GM18508 (cell line): ENCODE results near the gene SELENOF.

Source experiments
- ATAC-seq: cut with Tn5 transposase; IDR thresholded peaks from one replicate; pipeline ENCODE4 v1.9.1; 2021; ENCODE audit warnings: moderate number of reproducible peaks; ENCODE audit not compliant: insufficient read depth, unreplicated experiment

SELENOF gene

DNA sequence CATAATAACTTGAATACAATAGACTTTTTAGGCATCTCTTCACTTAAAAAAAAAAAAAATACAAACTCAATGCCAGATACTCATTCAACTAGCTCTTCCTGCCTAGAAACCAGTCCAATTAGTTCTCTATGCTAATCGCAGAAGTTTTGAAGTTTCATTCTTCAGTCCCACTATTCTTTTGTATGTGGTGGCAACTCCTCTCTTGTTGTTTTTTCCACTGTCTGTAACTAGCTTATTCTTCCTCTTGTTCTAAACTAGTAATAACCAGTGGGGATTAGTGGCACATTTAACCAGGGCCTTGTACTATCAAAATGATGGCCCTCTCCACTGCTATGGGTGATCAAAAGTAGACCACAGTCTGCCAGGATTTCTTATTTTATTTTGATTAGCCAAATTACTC, 52.5 kb downstream of the SELENOF start:
- no peak for ATAC-seq

DNA sequence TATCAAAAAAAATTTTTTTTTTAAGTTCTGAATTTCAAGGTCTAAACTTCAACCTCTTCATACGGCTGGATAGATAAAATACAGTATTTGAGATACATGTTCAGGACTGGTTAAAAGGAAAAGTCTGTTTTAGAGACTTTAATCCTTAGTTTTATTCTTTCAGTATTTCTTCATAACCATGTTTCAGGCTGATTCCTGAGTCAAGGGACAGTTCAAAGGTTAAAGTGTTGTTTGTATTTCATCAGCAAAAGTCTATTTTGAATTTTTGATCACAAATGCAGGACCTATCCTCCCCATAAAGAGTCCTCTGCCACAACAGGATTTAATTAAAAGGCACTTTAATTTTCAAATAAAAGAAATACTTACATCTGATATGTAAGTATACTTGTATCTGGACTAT, 53.5 kb downstream of the SELENOF start:
- ATAC-seq = no peak

DNA sequence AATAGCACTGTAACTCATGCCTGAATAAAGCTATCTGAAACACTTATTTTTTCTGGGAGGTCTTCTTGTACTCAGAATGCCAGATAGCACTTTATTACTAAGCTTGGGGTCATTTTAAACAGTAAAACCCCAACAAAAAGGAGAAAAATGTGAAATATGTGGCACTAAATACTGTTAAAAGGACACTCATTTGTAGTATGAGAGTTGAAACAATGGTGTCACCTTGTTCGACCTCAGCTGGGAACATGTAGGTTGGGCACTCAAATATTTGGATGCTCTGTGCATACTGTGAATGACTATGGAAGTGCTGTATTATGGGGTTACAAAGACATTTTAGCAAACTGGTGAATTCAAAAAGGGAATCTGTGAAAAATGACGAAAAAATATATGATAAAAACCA, 53.9 kb downstream of the SELENOF start:
- ATAC-seq = no peak

DNA sequence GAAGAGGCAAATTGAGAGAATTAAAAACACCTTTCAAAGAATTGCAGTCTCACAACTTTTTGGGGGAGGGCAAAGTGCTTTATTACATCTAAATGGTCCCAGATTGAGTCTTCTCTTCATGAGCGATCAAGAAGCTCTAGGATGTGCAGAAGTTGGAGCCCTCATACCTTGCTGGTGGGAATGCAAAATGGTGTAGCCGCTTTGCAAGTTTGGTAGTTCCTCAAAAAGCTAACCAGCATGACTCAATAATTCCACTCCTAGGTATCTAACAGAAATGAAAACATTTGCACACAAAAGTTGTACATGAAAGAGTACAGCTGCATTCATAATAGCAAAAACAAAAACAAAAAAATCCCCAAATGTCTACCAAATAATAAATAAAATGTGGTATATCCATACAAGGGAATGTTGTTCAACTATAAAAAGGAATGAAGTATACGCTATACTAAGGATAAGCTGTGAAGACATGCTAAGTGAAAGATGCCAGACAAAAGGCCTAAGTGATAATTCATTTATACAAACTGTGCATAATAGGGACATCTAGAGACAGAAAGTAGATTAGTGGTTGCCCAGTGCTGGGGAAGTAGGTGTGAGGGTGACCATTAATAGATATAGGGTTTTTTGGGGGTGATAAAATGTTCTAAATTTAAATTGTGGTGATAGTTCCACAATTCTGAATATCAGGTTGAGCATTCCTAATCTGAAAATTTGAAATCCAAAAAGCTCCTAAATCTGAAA, 55.2 kb downstream of the SELENOF start:
- no peak for ATAC-seq

DNA sequence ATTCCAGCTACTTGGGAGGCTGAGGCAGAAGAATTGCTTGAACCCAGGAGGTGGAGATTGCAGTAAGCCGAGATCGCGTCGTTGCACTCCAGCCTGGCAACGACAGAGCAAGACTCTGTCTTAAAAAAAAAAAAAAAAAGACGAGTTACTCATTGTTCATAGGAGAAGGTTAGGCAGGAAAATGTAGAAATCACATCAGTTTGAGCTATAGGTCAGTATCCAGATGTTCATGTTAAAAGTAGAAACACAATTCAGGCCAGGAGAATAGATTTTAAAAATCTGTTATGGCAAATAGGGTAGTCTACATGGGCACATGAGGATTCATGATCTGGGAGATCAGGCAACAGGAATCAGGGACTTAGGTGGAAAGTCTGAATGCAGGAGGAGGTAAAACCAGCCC, 57.7 kb downstream of the SELENOF start:
- no peak for ATAC-seq

DNA sequence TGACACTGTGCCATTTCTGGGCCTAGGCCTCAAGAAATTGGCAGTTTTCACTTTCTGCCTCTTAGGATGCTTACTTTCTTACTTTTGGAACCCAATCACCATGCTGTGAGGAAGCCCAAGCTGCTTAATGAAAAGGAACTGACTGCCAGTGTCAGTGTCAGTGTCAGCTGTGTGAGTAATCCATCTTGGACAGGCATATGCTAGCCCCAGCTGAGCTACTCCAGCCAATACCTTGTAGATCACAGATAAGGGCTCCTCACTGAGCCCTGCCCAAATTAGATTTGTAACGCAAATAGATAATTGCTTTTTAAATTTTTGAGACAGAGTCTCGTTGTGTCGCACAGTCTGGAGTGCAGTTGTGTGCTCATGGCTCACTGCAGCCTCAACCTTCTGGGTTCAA, 59.6 kb downstream of the SELENOF start:
- ATAC-seq = no peak

DNA sequence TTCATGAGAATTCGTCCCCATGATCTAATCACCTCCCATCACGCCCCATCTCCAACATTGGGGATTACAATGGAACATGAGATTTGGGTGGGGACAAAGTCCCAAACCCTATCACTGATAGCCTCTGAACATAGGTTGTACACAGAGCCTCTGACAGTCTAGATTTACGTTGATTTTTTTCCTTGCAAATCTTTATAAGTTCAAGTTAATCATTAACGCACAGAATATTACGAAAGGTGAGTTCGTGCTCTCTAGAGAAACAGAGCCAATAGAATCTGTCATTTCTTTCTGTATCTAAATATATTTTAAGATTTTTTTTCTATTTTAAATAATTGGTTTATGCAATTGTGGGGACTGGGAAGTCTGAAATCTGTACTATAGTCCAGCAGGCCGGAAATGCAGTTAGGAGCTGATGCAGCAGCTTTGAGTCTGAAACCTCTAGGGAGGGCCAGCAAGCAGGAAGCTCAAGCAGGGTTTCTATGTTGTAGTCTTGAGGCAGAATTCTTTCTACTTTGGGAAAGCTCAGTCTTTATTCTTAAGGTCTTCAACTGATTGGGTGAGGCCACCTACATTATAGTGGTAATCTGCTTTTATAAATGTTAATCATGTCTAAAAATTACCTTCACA, 61.0 kb downstream of the SELENOF start:
- no peak for ATAC-seq

DNA sequence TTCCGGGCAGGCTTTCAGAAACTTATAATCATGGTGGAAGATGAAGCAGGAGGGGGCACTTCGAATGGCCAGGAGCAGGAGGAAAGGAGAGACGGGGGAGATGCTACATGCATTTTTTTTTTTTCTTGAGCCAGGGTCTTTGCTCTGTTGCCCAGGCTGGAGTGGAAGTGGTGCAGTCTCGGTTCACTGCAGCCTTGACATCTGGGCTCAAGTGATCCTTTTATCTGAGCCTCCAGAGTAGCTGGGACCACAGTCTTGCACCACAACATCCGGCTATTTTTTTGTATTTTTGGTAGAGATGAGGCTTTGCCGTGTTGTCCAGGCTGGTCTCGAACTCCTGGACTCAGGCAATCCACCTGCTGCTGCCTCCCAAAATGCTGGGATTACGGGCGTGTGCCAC, 61.6 kb downstream of the SELENOF start:
- ATAC-seq = no peak

DNA sequence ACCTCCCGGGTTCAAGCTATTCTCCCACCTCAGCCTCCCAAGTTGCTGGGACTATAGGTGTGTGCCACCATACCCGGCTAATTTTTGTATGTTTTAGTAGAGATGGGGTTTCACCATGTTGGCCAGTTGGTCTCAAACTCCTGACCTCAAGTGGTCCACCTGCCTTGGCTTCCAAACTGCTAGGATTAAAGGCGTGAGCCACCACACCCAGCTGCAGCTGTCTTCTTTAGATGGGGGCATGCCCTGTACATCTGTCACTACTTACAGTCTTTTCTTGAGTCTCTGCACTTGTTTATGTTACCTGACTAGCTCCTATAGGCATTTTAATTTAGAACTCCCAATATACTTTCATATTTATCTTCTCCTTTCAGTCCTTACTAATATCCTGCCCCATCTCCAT, 64.2 kb downstream of the SELENOF start:
- ATAC-seq = no peak

DNA sequence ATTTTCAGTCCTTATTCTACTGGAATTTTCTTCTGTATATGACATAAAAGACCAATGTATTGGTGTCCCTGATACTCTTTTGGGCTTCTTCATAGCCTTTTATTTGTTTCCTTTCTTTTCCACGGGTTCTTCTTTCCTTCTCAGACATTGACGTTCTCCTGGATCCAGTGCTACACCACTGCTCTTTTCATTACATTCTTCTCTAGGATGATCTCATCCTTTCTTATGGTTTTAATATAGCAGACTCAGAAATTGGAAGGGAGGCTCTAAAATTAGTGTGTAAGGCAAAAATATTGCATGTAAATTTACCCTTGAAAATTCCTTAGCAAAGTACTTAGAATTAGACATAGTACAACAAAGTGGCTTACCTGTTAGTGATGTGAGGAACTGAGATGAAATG, 65.3 kb downstream of the SELENOF start:
- no peak for ATAC-seq

DNA sequence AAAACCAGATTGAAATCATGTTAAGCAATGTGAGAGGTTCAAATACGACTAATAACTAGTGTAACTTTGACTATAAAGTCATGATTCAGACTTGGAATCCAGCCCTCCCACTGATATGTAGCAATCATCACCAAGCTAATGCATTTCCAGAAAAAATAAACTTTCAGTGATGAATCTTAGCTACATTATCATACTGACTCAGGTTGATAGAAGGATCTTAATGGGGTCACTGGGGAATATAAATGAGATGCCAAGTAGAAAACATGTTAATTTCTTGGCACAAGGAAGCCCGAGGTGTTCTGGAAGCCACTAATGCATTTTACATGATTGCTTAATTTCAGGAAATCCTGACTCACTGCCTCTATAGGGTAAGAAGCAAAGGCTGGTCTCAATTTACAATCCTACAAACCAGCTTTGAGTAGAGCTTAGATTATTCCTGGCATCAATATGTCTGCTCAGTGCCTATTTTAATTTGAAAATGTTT, 67.7 kb downstream of the SELENOF start:
- ATAC-seq = no peak

DNA sequence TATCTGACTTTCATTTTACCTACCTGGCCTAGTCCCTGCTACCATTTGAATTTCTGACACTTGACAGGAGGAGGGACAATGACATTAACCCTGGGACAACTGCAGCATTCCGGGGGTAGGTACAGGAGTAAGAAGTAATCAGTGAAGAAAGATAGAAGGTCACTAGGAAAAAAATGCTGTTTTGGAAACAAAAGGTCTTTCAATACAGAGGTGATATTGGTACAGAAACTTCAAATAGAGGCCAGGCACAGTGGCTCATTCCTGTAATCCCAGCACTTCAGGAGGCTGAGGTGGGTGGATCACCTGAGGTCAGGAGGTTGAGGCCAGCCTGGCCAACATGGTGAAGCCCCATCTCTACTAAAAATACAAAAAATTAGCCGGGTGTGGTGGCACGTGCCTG, 68.4 kb downstream of the SELENOF start:
- no peak for ATAC-seq

DNA sequence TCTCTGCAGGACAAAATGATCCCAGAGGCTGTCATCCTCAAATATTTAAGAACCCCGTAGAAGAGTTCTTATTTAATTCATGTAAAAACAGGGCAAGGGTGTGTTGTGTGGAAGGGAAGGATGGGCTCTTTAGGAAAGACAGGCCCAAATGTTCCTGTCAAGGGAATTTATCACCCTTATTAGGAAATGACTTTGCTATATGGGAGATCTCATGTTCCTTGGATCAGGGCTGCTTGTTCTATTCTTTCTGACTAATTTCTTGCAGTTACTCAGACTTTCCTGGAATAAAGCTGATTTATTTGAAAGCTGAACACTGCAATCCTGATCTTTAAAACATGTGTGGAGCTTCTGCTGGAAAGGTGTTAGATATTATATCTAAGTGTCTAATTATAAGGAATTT, 72.8 kb downstream of the SELENOF start:
- ATAC-seq = no peak

DNA sequence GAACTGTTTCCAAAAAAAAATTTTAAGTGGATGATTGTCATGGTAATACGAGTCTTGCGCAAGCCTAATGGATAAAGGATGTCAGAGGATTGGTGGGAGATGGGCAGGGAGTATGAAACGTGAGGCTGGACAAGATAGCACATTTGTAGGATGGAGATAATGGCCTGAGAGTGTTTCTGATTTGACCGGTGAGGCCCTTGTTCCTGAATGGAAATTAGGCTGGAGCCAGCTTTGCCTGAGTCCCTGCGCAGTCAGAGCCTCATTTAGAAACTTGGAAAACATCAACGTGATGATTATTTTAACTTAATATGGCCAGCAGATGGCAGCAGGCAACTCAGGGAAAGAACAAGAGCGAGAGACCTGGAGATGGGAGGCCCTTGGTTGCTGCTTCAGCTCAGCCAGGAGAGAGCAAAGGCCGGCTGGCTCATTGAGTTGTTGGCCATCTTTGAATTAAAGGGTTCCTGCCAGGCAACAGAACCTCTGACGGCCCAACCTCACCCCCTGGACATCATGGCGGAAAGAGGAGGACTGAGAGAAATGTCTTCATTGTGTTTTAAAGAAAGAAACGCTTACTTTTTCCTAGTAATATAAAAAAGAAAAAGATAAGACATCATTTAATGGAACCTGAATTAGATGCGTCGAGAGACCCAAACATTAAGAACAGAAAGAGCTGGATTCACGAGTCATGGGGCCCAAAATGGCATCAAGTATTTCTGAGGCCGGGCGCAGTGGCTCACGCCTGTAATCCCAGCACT, 80.3 kb downstream of the SELENOF start:
- no peak for ATAC-seq

DNA sequence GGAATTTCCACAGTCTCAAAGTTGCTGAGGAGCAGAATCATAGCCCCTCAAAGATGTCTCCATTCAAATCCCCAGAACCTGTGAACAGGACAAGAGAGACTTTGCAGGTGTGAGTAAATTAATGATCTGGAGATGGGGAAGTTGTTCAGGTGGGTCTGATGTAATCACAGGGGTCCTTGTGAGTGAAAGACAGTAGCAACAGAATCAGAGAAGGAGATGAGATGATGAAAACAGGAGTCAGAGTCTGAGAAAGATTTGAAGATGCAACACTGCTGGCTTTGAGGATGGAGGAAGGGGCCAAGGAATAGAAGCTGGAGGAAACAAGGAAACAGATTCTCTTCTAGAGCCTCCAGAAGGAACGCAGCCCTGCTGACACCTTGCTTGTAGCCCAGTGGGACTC, 81.5 kb downstream of the SELENOF start:
- ATAC-seq = no peak

DNA sequence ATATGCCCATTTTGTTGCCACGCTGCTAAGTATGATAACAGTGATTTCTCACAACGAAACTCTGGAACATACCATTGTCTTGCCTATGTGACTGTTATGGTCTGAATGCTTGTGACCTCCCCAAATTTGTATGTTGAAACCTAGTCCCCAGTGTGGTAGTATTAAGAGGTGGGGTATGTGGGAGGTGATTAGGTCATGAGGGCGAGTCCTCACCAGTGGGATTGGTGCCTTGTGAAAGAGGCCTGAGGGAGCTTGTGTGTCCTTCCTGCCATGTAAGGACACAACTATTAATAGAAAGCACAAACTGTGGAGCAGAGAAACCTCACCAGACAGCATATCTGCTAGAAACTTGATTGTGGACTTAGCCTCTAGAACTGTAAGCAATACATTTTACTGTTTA, 84.6 kb downstream of the SELENOF start:
- no peak for ATAC-seq

DNA sequence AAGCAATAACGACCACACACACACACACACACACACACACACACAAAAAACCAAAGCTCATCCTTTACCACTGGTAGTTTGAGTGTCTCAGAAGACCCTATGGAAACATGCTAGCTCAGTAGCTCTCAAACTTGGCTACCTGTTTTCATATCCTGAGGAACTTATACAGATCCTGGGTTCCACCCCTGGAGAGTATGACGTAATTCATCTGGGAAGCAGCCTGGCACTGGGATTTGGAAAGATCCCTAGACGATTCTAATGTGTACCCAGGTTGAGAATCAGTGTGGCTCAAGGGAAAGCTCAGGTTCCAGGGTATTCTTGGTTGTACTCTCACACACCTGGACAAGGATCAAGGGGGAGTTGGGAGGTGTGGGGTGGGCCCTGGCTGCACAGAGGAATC, 85.9 kb downstream of the SELENOF start:
- no peak for ATAC-seq

DNA sequence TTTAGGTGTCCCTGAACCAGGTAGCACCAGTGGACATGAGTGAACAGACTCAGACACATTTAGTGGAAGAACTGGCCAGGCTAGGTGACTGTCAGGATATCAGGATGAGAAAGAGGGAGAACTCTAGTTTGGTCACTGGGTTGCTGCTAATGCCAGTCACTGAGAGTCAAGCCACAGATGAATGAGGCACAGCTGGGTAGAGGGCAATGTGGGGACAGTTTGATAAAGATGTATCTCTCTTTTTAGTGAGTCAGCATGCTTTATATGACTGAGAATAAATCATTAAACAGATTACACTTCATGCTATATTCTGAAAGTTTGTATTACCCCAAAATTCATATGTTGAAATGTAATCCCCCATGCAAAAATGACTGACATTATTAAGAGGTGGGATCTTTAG, 87.1 kb downstream of the SELENOF start:
- ATAC-seq = no peak

DNA sequence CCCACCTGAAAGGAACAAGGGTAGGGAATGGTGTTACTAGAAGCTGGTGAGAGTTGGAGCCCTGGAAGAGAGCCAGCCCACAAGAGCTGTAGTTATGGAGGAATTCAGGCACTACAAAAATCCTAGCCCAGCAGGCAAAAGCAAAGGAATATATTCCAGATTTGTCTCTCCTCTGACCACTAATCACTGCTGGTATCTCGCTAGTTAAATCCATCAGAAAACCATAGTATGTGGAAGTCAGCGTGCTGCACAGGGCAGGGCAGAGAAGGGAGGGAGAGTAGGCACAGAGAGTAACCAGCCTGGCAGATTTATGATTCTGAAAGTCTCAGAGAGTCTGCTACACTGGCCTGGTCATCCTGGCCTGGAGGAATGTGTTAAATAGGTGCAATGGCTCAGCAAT, 88.6 kb downstream of the SELENOF start:
- ATAC-seq = no peak

DNA sequence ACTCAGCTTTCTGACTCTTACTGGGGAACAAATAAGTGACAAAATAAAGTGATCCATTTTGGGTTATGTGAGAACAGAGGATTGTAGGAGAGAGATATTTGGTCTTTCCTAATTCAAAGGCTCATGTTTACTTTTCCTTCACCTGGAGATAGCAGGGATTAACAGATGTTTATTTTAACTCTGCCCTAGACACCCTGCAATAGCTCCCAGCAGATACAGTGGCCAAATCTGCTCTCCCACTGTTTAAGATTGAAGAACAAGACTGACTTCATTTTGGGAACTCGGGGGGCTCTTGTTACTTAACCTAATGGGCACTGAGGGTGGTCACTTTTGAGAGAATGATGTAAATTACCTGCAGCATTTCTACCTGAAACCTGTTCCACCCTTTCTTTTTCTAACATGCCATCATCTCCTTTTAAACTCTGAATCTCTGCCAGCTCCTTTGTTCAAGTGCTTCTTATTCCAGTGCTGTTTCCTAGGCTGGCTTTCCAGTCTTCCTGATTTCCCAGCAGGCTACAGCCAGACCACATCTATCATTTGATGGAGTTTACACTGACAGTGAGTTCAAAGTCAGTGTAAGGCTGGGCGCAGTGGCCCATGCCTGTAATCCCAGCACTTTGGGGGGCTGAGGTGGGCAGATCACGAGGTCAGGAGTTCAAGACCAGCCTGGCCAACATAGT, 90.0 kb downstream of the SELENOF start:
- ATAC-seq = no peak

DNA sequence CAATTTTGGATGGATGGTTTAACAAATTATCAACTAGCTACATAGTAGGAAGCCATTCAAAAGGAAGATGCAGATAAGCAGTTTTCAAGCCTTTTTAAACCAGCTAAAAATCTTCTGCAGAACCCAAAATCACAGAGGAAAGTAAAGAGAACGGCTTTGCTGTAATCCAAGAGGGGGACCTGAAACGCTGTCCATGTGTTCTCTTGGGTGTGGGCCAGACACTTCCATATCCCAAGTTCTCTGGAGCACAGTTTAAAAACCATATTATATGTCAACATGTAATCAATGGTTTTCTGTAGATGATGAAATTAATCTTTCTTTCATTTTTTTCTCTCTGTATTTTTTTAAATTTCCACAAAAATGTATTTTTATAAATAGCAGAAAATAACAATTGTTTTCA, 90.5 kb downstream of the SELENOF start:
- no peak for ATAC-seq
